HG03575 (cell line): ENCODE measurements around the gene GRHPR.
"Not testable (repeated sequence)": the region's sequence is repeated elsewhere in the genome, so short reads cannot be mapped to it uniquely, and the experiment has no call there.

ENCODE experiments used
- ATAC-seq: cut with Tn5 transposase; IDR thresholded peaks from one replicate; pipeline ENCODE4 v1.9.1; 2021; ENCODE audit not compliant: unreplicated experiment, insufficient number of reproducible peaks, low FRiP score; ENCODE audit errors: extremely low read depth

Gene GRHPR

DNA sequence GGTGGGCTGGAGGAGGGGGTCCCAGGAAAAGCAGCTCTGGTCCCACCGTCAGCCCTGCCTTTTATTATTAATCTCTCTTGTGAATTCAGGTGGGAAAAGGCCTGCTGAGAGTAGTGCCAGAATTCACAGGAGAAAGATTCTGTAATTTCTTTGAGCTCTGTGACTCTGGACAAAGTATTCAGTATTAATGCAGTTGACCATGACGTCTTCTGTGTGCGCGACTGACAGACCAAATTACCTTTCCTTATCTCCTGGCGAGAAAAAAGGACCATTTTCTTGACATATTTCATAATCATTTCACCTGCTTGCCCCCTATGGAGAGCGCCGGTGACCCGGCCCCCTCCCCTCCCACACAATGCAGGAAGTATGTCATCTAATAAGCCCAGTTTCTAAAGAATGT lies 26.8 kb upstream of the GRHPR start:
- no peak for ATAC-seq

GRCh38 chr9:37397948-37398347 lies 24.5 kb upstream of the GRHPR start:
- ATAC-seq, result not testable (repeated sequence)

DNA sequence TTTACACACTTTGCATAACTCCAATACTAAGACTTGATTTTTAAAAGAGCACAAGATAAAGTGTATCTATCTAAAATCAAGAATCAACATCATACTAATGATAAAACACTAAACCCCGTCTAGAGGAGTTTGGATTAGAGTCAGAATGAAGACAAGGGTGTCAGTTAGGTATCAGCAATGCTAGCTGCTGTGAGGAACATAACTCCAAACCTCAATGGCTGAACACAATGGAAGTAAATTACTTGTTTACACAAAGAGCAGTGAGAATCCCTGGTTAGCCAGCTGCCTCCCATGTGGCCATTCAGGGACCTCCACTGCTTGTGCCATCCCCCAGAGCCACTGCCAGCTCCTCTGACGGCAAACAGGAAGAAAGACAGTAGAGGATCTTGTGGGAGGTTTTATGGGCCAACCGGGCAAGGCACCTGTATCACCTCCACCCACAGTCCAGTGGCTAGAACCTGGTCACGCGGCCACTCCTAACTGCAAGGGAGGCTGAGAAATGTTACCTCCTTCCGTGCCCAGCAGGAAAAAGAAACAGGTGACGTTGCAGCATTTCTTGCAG lies 24.0 kb upstream of the GRHPR start:
- no peak for ATAC-seq

DNA sequence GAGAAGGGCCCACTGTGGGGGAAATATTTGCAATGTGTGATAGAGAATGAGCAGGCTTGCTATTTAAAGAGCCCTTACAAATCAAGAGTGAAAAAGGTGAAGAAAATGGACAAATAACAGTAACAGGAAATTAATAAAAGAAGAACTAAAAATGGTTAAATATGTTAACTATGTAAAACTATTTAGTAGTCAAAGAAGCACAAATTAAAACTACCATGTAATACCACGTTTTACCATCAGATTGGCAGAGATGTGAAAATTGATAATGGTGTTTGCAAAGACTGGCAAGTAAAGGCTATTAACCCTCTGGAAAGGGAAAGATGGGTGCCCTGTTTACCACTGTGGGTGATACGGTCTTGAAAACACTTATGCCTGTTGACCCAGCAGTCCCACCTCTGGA lies 23.2 kb upstream of the GRHPR start:
- no peak for ATAC-seq

DNA sequence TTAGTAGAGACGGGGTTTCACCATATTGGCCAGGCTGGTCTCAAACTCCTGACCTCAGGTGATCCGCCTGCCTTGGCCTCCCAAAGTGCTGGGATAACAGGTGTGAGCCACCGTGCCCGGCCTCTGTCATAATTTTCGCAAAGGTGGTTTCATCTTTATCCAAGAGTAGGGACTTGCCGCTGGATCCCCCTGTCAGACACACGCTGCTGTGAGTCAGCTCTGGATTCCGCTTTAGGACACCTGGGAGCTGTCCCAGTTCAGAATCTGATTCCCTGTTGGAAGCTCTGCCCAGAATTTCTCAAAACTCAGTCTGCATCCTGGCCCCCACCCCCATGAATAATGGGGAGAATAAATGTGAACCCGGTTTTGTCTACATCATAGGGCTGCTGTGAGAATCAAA lies 17.9 kb upstream of the GRHPR start:
- no peak for ATAC-seq

- ATAC-seq, result no peak
Observed at GRCh38 chr9:37405350-37405749, 17.1 kb upstream of the GRHPR start.

DNA sequence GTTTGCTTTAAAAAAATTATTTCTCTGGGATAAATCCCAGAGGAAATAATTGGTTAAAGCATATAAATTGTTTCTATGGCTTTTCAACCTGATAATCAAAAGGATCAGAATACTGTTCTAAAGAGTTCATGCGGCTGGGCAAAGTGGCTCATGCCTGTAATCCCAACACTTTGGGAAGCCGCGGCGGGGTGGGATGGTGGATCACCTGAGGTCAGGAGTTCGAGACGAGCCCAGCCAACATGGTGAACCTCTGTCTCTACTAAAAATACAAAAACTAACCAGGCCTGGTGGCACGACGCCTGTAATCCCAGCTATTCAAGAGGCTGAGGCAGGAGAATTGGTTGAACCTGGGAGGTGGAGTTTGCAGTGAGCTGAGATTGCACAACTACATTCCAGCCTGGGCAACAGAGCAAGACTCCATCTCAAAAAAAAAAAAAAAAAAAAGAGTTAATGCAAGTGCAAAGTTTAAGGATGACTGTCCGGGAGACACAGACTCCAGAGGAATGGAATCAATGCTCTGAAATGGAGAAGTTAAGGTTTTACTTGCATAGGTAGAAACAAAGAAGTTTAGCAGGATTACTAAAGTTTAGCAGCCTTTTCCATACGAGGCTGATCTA lies 16.6 kb upstream of the GRHPR start:
- ATAC-seq, result no peak

DNA sequence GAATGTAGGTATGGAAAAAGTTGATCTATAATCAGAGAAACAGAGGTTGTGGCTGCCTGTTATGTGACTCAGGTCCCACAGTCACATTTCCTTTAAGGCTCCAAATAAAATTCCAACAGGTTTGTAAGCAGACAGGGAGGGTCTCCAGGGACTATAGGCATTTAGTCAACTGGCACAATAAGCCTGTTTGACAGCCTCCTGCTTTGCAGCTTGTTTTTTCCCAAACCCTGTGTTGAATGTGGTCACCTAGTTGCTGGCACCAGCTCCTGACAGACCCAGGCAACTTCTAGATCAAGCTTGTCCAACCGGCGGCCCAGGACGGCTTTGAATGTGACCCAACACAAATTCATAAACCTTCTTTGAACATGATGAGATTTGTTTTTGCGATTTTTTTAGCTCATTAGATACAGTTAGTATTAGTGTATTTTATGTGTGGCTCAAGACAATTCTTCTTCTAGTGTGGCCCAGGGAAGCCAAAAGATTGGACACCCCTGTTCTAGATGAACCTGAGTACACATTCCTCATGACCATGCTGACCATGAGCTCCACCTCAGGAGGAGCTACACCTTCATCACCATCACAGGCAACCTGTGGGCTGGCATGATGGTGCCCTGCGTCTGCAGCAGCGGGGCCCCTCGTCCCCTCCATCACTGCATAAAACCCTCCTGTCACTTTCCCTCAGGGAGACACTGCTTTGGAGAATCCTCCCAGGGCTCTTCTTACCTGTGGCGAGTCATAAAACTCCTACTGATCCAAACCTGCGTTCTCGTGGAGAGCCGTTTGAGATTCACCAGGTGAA lies 15.7 kb upstream of the GRHPR start:
- ATAC-seq, result no peak

- ATAC-seq, result no peak
Observed at GRCh38 chr9:37407468-37407867, 15.0 kb upstream of the GRHPR start.

GRCh38 chr9:37408933-37409710 lies 13.4 kb upstream of the GRHPR start:
- peak; percentile 68 for ATAC-seq

GRCh38 chr9:37410354-37410861 lies 12.1 kb upstream of the GRHPR start:
- ATAC-seq, result no peak

GRCh38 chr9:37410969-37411785 lies 11.3 kb upstream of the GRHPR start:
- ATAC-seq, result no peak

DNA sequence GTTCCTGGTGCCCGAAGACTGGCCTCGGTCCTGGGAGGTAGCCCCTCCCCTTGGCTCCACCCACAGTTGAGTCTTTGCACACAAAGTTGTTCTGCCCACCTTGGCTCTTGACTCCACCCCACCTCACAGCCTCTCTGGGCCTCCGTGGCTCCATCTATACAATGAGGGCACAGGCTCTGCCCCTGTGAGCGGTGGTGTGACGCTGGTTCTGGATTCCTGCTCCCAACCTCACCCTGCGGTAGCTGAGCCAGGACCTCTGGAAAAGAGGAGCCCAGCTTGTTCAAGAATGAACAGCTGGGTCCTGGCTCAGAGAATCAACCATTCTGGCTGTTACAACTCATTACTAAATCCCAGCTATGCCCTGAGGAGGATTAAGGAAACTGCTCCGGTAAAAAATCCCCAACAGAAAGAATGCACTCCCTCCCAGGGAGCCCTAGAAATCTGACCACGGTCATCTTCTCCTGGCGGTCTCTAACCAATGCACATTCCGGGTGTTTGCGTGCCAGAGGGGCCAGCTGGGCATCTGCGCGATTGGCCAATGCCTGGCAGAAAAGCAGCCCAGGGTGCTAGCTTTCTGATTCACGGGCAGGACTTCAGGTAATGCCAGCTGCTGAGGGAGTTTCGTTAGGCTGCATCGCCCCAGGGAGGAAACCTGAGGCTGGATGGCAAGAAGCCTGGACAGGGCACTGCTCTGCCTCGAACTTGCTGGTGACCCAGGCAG lies 9.9 kb upstream of the GRHPR start:
- ATAC-seq, result no peak

- no peak for ATAC-seq
Observed at GRCh38 chr9:37413311-37413710, 9.2 kb upstream of the GRHPR start.

DNA sequence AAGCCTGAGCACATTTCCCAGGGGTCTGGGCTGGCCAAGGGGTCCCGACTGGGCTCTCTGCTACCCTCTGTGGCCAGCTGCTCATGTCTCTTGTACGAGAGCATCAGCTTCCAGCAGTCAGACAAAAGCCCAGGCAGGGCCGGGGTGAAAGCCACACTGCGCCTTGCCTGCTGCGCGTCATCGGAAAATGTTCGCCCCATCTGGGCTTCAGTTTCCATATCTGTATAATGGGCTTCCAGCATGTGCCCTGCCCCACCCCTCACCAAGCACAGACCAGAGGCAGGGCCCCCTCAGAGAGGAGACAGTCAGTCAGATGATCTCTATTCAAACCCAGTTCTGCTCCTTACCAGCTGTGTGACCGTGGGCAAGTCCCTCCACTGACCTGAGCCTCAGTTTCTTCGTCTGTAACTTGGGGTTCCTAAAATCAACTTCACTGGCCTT lies 8.0 kb upstream of the GRHPR start:
- ATAC-seq, result no peak

- no peak for ATAC-seq
Observed at GRCh38 chr9:37415011-37415719, 7.3 kb upstream of the GRHPR start.

- no peak for ATAC-seq
Observed at GRCh38 chr9:37417252-37417803, 5.2 kb upstream of the GRHPR start.
